Measurements from ENCODE around the gene STAT4.

DNA sequence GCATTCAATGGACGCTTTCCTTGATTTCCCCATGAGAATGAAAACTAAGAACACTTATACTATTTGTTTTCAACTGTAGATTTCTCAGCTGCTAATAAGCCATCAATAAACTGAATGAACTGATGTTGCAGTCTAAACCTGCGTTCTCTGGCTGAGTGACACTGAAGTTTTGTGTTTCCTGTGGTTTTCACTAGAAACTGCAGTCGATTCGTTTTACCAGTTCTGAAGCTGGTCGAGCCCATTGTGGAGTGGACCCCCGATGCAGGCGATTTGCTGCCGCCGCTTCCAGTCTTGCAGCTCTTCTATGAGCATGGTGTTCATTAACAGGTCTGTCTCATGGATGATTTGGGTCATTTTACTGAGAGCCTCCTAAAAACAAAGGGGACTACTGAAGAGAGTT lies 86.2 kb downstream of the STAT4 start:
- TF ChIP-seq, protein P1, sequence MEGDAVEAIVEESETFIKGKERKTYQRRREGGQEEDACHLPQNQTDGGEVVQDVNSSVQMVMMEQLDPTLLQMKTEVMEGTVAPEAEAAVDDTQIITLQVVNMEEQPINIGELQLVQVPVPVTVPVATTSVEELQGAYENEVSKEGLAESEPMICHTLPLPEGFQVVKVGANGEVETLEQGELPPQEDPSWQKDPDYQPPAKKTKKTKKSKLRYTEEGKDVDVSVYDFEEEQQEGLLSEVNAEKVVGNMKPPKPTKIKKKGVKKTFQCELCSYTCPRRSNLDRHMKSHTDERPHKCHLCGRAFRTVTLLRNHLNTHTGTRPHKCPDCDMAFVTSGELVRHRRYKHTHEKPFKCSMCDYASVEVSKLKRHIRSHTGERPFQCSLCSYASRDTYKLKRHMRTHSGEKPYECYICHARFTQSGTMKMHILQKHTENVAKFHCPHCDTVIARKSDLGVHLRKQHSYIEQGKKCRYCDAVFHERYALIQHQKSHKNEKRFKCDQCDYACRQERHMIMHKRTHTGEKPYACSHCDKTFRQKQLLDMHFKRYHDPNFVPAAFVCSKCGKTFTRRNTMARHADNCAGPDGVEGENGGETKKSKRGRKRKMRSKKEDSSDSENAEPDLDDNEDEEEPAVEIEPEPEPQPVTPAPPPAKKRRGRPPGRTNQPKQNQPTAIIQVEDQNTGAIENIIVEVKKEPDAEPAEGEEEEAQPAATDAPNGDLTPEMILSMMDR (IDR thresholded peaks at IDR 0.05; ENCODE audit: insufficient read depth, low read depth, low read length), result no peak
- TF ChIP-seq EZH2 (IDR thresholded peaks at IDR 0.05; ENCODE audit: insufficient read depth, low read length), result no peak
